ENCODE results near the gene TMEM204.
"Not testable (repeated sequence)": the region's sequence is repeated elsewhere in the genome, so short reads cannot be mapped to it uniquely, and the experiment has no call there.

TMEM204 gene

DNA sequence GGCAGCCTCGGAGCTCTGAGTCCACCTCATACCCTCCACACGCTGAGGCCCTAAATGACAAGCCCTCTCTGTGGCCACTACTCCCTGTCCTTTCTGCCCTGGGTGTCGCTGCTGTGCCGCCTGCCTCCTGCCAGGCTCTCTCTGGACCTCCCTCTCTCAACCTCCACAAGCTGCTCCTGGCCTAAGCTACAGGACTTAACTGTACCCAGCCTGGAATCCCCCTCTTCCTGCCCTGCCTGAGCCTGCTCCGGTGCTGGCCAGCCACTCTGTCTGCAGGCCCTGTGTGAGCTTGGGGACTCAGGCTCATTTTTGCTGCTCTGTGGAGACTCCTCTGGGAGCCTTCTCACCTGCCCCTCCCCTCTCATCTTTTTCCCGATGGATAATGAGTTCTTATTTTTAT lies 56.9 kb downstream of the TMEM204 start:
- FAIRE-seq (no peak), DNase-seq (ENCODE audit: low spot score) (no peak)

DNA sequence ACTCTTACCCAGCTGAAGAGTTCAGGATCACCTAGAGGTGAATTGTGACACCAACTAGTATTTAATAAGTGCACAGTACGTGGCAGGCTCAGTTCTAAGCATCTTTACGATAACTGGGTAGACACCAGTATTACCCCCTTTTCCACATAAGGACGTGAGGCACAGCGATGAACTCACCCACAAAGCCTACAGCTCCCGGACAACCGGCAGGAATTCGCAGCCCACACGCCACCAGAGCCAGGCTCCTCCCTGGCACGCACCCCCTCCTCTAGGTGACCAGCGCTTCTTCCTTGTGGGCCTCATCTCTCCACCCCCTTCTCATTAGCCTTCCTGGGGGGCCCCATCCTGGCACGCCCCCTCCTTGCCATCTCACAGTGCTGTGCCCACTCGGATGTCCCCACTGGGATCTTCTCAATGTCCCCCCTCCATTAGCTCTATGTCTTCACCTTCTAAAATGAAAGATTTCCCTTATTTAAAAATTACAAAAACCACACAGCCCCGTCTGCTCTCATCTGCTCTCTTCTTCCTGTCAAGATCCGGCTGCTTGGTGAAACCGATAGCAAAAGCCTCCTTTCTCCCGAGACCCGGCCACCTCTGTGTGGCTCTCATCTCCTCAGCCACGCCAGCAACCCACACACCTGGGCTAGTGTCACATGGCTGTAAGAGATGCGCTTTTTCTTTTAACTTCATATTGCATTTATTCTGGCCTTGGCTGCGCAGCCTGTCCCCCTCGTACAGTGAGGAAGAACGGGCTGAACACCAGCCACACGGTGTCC lies 57.7 kb downstream of the TMEM204 start:
- DNase-seq (ENCODE audit: low spot score) (no peak), FAIRE-seq (no peak)

DNA sequence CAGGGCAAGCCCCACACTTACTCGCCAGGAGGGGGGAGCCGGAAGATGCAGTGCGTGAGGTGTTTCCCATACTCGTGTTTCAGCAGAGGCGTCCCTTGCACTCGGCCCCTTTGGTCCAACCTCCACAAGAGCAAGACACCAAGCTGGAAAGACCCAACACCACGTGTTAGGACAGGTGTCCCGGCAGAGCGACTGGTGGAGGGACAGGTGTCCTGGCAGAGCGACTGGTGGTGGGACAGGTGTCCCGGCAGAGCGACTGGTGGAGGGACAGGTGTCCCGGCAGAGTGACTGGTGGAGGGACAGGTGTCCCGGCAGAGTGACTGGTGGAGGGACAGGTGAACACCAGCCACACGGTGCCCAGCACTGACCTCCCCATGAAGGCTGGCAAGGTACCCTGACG lies 59.0 kb downstream of the TMEM204 start:
- DNase-seq (ENCODE audit: low spot score) (no peak), FAIRE-seq (no peak)

DNA sequence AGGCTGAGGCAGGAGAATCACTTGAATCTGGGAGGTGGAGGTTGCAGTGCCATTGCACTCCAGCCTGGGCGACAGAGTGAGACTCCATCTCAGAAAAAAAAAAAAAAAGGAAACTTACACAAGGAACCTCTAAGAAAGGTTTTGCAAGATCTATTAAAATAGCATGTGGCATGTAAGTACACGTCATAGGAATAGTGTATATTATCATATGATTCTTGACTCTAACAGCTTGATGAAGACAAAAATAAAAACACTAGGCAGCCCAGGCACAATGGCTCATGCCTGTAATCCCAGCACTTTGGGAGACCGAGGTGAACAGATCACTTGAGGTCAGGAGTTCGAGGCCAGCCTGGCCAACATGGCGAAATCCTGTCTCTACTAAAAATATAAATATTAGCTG lies 62.0 kb downstream of the TMEM204 start:
- FAIRE-seq; DNase-seq (ENCODE audit: low spot score): not testable (repeated sequence)

DNA sequence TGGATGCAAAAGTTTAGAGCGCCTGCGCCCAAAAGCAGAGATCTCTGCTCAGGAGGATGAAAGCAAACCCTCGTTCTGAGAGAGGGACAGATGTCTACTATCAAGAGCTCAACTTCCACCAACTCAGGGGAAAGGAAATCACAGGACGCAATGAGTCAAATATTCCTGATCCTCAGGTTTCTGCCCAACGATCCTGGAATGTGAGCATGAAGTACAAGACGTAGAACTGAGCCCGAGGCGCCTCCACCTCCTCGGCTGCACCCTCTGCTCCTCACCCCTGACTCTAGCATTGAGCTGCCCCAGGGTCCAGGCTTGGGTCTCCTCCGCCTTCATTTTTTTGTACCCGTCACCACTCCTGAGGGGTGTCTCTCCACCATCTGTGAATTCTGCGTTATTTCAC lies 63.0 kb downstream of the TMEM204 start:
- DNase-seq (ENCODE audit: low spot score) (no peak), FAIRE-seq (no peak)

DNA sequence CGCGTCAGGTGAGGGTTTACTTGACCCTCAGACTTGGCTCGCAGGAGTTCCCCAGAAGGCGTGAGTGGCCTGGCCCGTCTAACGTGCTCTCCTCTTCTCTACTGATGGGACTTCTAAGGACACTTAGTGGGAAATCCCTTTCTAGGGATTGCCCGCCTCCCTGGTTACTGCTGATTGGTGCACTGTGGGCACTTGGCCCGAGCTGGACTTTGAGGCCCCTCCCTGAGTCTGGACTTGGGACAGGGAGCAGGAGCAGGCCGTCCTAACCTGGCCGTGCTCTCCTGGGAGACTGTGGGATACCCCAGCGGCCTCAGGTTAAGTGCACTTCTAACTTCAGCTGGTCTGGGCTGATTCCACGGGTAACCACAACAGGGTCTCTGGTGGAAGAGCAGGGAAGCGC lies 63.7 kb downstream of the TMEM204 start:
- FAIRE-seq, result no peak
- no peak for DNase-seq (ENCODE audit: low spot score)

DNA sequence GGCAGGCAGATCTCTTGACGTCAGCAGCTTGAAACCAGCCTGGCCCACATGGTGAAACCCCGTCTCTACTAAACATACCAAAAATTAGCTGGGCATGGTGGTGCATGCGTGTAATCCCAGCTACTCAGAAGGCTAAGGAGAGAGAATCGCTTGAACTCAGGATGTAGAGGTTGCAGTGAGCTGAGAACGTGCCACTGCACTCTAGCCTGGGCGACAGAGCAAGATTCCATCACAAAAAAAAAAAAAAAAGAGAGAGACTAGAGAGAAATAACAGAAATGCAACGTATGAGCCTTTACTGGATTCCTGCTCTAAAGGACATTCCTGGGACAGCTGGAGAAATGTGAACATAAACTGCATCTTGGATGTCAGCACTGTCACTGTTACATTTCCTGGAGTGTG lies 67.6 kb downstream of the TMEM204 start:
- FAIRE-seq (no peak), DNase-seq (ENCODE audit: low spot score) (no peak)

DNA sequence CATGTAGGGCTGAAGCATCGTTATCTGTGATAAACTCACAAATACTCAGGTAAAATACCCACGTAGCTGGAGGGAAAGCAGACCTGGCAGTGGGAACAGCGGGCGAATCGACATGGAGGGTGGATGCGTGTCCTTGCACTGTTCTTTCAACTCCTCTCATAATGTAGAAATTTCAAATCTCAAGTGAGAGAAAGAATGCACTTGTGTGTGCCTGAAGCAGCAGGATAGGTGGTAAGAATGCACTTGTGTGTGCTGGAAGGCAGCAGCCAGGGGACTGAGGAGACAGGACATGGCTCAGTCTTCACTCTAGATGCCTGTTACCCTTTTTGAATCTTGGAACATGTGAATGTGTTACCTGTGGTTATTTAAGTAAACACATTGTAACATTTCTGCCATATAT lies 68.0 kb downstream of the TMEM204 start:
- DNase-seq (ENCODE audit: low spot score), result no peak

DNA sequence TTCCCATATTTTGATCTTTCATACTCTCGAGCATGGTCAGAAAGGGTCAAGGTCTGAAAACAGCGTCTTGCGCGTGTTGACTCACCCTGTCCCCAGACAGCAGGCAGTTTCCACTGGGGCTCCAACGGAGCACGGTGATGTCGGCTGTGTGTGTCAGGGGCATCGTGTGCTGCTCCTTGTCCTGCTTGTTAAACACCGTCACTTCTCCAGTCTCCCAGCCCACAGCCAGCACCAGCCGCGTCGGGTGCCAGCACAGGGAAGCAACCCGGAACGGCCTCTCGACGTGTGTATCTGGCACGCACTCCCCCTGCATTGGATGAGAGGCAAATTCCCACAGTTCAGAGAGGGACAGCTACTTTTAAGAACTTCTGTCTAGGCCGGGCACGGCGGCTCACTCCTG lies 68.8 kb downstream of the TMEM204 start:
- FAIRE-seq, result no peak
- no peak for DNase-seq (ENCODE audit: low spot score)

More for the DNA sequence above, 68.0 kb downstream of the TMEM204 start:
- FAIRE-seq, result no peak
